Neuronal stem cell (in vitro differentiated cells): ENCODE measurements around the gene MAP1S. TPM values are rescaled to one million over a fixed set of nuclear protein-coding genes. Genes with fewer than 3 reads are reported as not detected.

ENCODE experiments used
- DNase-seq: peaks from one replicate; pipeline ENCODE4 v3.0.0-alpha.2; 2013; ENCODE audit warnings: low spot score
- H2AFZ ChIP-seq: one replicate; pipeline ENCODE4 v1.6.1; 2013; ENCODE audit warnings: mild to moderate bottlenecking, low read length, inconsistent platforms
- H2AK5ac ChIP-seq: 2 replicates; pipeline ENCODE4 v1.6.1; 2013; ENCODE audit warnings: low read depth, mild to moderate bottlenecking, inconsistent platforms, low read length, moderate library complexity, mixed read lengths
- H2BK120ac ChIP-seq: 2 replicates; pipeline ENCODE4 v1.6.1; 2013; ENCODE audit warnings: low read depth, mild to moderate bottlenecking, inconsistent platforms, low read length, moderate library complexity, mixed read lengths
- H2BK12ac ChIP-seq: one replicate; pipeline ENCODE4 v1.6.1; 2013; ENCODE audit warnings: low read length, inconsistent platforms
- H2BK15ac ChIP-seq: 2 replicates; pipeline ENCODE4 v1.6.1; 2013; ENCODE audit warnings: mild to moderate bottlenecking, low read length, inconsistent platforms, mixed read lengths
- H2BK5ac ChIP-seq: one replicate; pipeline ENCODE4 v1.6.1; 2013; ENCODE audit warnings: inconsistent platforms, mild to moderate bottlenecking, low read length, moderate library complexity
- H3K14ac ChIP-seq: one replicate; pipeline ENCODE4 v1.6.1; 2013; ENCODE audit warnings: low read length, inconsistent platforms
- H3K18ac ChIP-seq: 2 replicates; pipeline ENCODE4 v1.6.1; 2013; ENCODE audit warnings: low read length, inconsistent platforms
- H3K23ac ChIP-seq: 2 replicates; pipeline ENCODE4 v1.6.1; 2013; ENCODE audit warnings: low read depth, mild to moderate bottlenecking, mixed read lengths, low read length, inconsistent platforms; ENCODE audit not compliant: poor library complexity
- H3K27ac ChIP-seq: replicated peaks from 3 replicates; pipeline ENCODE4 v1.5.1; 2013; ENCODE audit warnings: low read length, inconsistent platforms
- H3K27me3 ChIP-seq, 3 experiments: 2 replicates each; pipeline ENCODE4 v1.6.1; 2013; ENCODE audit warnings: low read length in 3 of 3, mild to moderate bottlenecking in 2 of 3, inconsistent platforms in 1 of 3, low read depth in 1 of 3, mixed read lengths in 1 of 3, moderate library complexity in 1 of 3; ENCODE audit not compliant: control insufficient read depth in 3 of 3, insufficient read depth in 3 of 3
- H3K36me3 ChIP-seq, 2 donors: replicated peaks in 1 of 2; 2 replicates each; pipeline ENCODE4 v1.6.1; 2013; ENCODE audit warnings: low read length in 2 of 2; ENCODE audit not compliant: control insufficient read depth in 2 of 2, insufficient read depth in 2 of 2
- H3K4ac ChIP-seq: 2 replicates; pipeline ENCODE4 v1.6.1; 2013; ENCODE audit warnings: inconsistent platforms, mild to moderate bottlenecking, low read length, moderate library complexity
- H3K4me1 ChIP-seq, 2 donors: 1 replicate in 1 of 2; 2 replicates in 1 of 2; pipeline ENCODE4 v1.6.1; 2013; ENCODE audit warnings: low read length in 2 of 2, low read depth in 1 of 2; ENCODE audit not compliant: control insufficient read depth in 2 of 2, insufficient read depth in 1 of 2
- H3K4me2 ChIP-seq: one replicate; pipeline ENCODE4 v1.6.1; 2013; ENCODE audit warnings: mild to moderate bottlenecking, low read length, inconsistent platforms; ENCODE audit not compliant: insufficient read depth, poor library complexity, severe bottlenecking
- H3K4me3 ChIP-seq, 2 donors: 2 replicates each; pipeline ENCODE4 v1.5.1; 2013; ENCODE audit warnings: low read length in 2 of 2, mild to moderate bottlenecking in 2 of 2, inconsistent platforms in 1 of 2, moderate library complexity in 1 of 2
- H3K79me1 ChIP-seq: one replicate; pipeline ENCODE4 v1.6.1; 2013; ENCODE audit warnings: low read depth, mild to moderate bottlenecking, inconsistent platforms, low read length, moderate library complexity
- H3K9ac ChIP-seq: one replicate; pipeline ENCODE4 v1.6.1; 2013; ENCODE audit warnings: mild to moderate bottlenecking, low read depth, low read length, inconsistent platforms; ENCODE audit not compliant: poor library complexity
- H3K9me3 ChIP-seq, 2 donors: replicated peaks in 1 of 2; 2 replicates each; pipeline versions ENCODE3 to v1.6.1; 2013; ENCODE audit warnings: low read length in 2 of 2, mild to moderate bottlenecking in 2 of 2, inconsistent platforms in 1 of 2, low read depth in 1 of 2, mixed read lengths in 1 of 2, moderate library complexity in 1 of 2; ENCODE audit not compliant: control insufficient read depth in 2 of 2, insufficient read depth in 1 of 2
- H4K8ac ChIP-seq: one replicate; pipeline ENCODE4 v1.6.1; 2013; ENCODE audit warnings: low read depth, mild to moderate bottlenecking, inconsistent platforms, low read length, moderate library complexity
- H4K91ac ChIP-seq: one replicate; pipeline ENCODE4 v1.6.1; 2013; ENCODE audit warnings: low read length, low read depth, mild to moderate bottlenecking, inconsistent platforms; ENCODE audit not compliant: poor library complexity
- WGBS, 2 donors: extraction: QIAGEN DNeasy Blood & Tissue Kit; methylation state at CpG; one replicate each; pipeline ENCODE4 v1.1.7; 2013; ENCODE audit warnings: missing lambda C conversion rate in 2 of 2, mixed read lengths in 1 of 2; ENCODE audit not compliant: insufficient read length in 2 of 2, insufficient replicate concordance in 1 of 2; ENCODE audit errors: extremely low coverage in 2 of 2; 5-methylcytosine and 5-hydroxymethylcytosine counted together
- polyA plus RNA-seq, 2 experiments: library from polyadenylated mRNA; stranded (reverse); fragments of 200-250 nt; gene quantifications; one replicate each; pipeline ENCODE4 v1.2.3, GENCODE V29; 2013

MAP1S gene
- polyA plus RNA-seq (2013, experiment 1 of 2) = 35.5 TPM
- polyA plus RNA-seq (2013, experiment 2 of 2) = 35.9 TPM

- peak within 1 kb of the TSS; percentile 65 for H3K4me2 ChIP-seq
- H3K4me1 ChIP-seq = peaks cover 13 to 14% of the 10 kb centered on the region in 2 donors
- H3K4me3 ChIP-seq = peak within 1 kb of the TSS; percentile 59 to 94
- H3K4ac ChIP-seq = peak within 1 kb of the TSS; percentile 26
- H2BK5ac ChIP-seq = peak within 1 kb of the TSS; percentile 82
- H4K8ac ChIP-seq = no peak within 1 kb of the TSS
- no peak within 1 kb of the TSS for H2BK12ac ChIP-seq
- H2AFZ ChIP-seq = peak within 1 kb of the TSS; percentile 87
- no peaks in the 10 kb centered on the region for H3K9me3 ChIP-seq
- H3K23ac ChIP-seq = peak within 1 kb of the TSS; percentile 89
- peak within 1 kb of the TSS; percentile 89 for H2AK5ac ChIP-seq
- peak within 1 kb of the TSS; percentile 75 for H2BK15ac ChIP-seq
- H3K27me3 ChIP-seq = peaks cover 0 to 2% (median 0%) of the 10 kb centered on the region in 3 experiments
- peak within 1 kb of the TSS; percentile 89 for H3K9ac ChIP-seq
- peak within 1 kb of the TSS; percentile 90 for H3K18ac ChIP-seq
- H3K27ac ChIP-seq = peak within 1 kb of the TSS; percentile 54
- H2BK120ac ChIP-seq = no peak within 1 kb of the TSS
- H3K36me3 ChIP-seq = peaks cover 8 to 30% of the 10 kb centered on the region in 2 donors
- no CpG with 5 or more reads among the region's 53 CpGs for WGBS, 2 donors
- peak; percentile 83 for DNase-seq
- peak within 1 kb of the TSS; percentile 8 for H3K14ac ChIP-seq
- H3K79me1 ChIP-seq = peaks cover 27% of the 10 kb centered on the region
- H4K91ac ChIP-seq = no peak within 1 kb of the TSS
Measured at GRCh38 chr19:17718947-17719711, at the start of gene MAP1S. Gene MAP1S (plus strand): TSS chr19:17719480. CDS start chr19:17719503, 23 bp downstream.

DNA sequence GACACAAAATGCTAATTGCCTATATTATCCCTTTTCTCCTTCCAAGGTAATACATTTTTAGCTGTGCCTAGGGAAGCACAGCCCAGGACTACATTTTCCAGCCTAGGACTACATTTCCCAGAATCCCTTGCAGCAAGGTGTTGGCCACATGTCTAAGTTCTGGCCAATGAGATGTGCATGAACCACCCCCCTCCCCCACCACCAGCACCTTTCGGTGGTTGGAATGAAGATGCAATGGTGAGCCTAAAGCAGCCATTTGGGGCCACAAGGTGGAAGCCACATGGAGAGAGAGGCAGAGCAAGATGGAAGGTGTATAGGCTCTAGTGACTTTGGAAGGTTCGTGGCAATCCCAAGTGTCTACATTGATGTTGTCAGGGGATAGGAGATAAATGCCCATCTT lies 47.4 kb upstream of the MAP1S start:
- no peak overlapping the region for H3K27ac ChIP-seq
- WGBS, 2 donors = no CpG with 5 or more reads among the region's 2 CpGs
- DNase-seq = no peak
- H3K27me3 ChIP-seq = no peaks in the 10 kb centered on the region
- no peak overlapping the region for H3K23ac ChIP-seq
- no peak overlapping the region for H3K9ac ChIP-seq
- no peak overlapping the region for H3K4ac ChIP-seq
- H3K4me2 ChIP-seq = no peak overlapping the region
- H4K8ac ChIP-seq = no peak overlapping the region
- no peak overlapping the region for H2AFZ ChIP-seq
- no peaks in the 10 kb centered on the region for H3K4me1 ChIP-seq
- no peak overlapping the region for H2BK12ac ChIP-seq
- no peaks in the 10 kb centered on the region for H3K79me1 ChIP-seq
- H3K14ac ChIP-seq = no peak overlapping the region
- H2AK5ac ChIP-seq = no peak overlapping the region
- H2BK15ac ChIP-seq = no peak overlapping the region
- H3K18ac ChIP-seq = no peak overlapping the region
- H2BK5ac ChIP-seq = no peak overlapping the region
- no peak overlapping the region for H3K4me3 ChIP-seq
- H4K91ac ChIP-seq = no peak overlapping the region
- H3K36me3 ChIP-seq = peaks cover 1 to 9% of the 10 kb centered on the region in 2 donors
- H3K9me3 ChIP-seq = no peaks in the 10 kb centered on the region
- no peak overlapping the region for H2BK120ac ChIP-seq

DNA sequence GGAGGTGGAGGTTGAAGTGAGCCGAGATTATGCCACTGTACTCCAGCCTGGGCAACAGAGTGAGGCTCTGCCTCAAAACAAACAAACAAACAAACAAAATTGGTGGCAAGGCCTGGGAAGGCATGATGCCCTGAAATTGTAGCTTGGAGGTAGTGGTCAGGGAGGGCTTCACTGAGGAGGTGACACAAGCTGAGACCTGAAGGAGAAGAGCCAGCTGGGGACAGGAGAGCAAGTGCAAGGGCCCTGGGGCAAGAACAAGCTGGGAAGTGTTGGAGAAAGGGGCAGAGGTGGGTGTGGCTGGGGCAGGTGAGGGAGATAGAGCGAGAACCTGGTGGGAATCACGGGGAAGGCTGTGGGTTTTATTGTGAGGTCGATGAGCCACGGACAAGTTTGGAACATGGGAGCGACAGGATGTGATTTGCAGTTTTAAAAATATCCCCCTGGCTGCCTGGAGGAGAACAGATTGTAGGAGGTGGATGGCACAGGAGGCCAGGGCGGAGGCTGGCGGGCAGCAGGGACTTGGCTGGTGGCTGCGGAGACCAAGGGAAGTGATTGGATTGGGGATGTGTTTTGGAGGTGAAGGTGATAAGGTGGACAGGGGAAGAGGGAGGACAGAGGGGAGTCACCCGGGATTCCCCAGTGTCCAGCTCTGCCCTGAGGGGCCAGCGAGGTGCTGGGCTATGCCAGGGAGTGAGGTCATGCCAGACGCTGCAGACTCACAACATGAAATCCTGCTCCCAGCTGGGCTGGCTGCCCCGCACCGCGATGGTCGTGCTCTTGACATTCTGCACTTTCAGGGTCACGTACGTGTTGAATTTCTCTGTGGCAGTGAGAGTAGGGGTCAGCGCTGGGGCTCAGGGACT lies 45.1 kb upstream of the MAP1S start:
- Histone ChIP-seq H3K9me3 (no peaks in the 10 kb centered on the region), H3K4me1 (no peaks in the 10 kb centered on the region), H3K79me1 (no peaks in the 10 kb centered on the region), H4K91ac (no peak overlapping the region), H3K36me3 (peaks cover 1 to 5% of the 10 kb centered on the region in 2 donors), H3K4ac (no peak overlapping the region), H3K4me2 (no peak overlapping the region), H2BK120ac (no peak overlapping the region), H4K8ac (no peak overlapping the region), H3K9ac (no peak overlapping the region), H3K4me3 (no peak overlapping the region), H3K23ac (no peak overlapping the region), H3K14ac (peak overlapping the region; percentile 71), H2BK5ac (no peak overlapping the region), H2BK12ac (no peak overlapping the region), H2BK15ac (no peak overlapping the region), H2AFZ (no peak overlapping the region), H3K27me3 (no peaks in the 10 kb centered on the region), H3K18ac (no peak overlapping the region), H3K27ac (no peak overlapping the region), H2AK5ac (peak overlapping the region; percentile 81)
- DNase-seq = no peak
- WGBS, 2 donors = no CpG with 5 or more reads among the region's 19 CpGs

GRCh38 chr19:17676295-17676694 lies 43.0 kb upstream of the MAP1S start:
- no peak overlapping the region for H2AK5ac ChIP-seq

More at GRCh38 chr19:17676295-17676694, 43.0 kb upstream of the MAP1S start:
- no peak overlapping the region for H3K14ac ChIP-seq
- no peak overlapping the region for H3K9ac ChIP-seq
- H3K27ac ChIP-seq = no peak overlapping the region
- H4K8ac ChIP-seq = no peak overlapping the region
- H4K91ac ChIP-seq = no peak overlapping the region
- no peaks in the 10 kb centered on the region for H3K79me1 ChIP-seq
- DNase-seq = no peak
- H3K18ac ChIP-seq = no peak overlapping the region
- H2BK120ac ChIP-seq = no peak overlapping the region
- H3K9me3 ChIP-seq = no peaks in the 10 kb centered on the region
- H2BK15ac ChIP-seq = no peak overlapping the region
- no peak overlapping the region for H3K4ac ChIP-seq
- no peak overlapping the region for H2BK12ac ChIP-seq
- H3K27me3 ChIP-seq = peaks cover 0 to 13% (median 0%) of the 10 kb centered on the region in 3 experiments
- WGBS, 2 donors = no CpG with 5 or more reads among the region's 2 CpGs
- H3K4me2 ChIP-seq = no peak overlapping the region
- H3K36me3 ChIP-seq = peaks cover 1 to 4% of the 10 kb centered on the region in 2 donors
- no peak overlapping the region for H2AFZ ChIP-seq
- H3K23ac ChIP-seq = no peak overlapping the region
- H2BK5ac ChIP-seq = no peak overlapping the region
- H3K4me1 ChIP-seq = peaks cover 5 to 10% of the 10 kb centered on the region in 2 donors
- H3K4me3 ChIP-seq = no peak overlapping the region
